GM20000 (cell line): ENCODE data around the gene TMED7.

Experiments used
- DNase-seq: peaks from one replicate; pipeline ENCODE4 v3.0.0; 2012; ENCODE audit warnings: low spot score
- TF ChIP-seq, protein P1 (sequence below): IDR thresholded peaks from 2 replicates; pipeline ENCODE4 v1.5.1; 2012; ENCODE audit warnings: mild to moderate bottlenecking, control low read depth; ENCODE audit errors: extremely low read depth, missing control alignments

The TMED7 gene

DNA sequence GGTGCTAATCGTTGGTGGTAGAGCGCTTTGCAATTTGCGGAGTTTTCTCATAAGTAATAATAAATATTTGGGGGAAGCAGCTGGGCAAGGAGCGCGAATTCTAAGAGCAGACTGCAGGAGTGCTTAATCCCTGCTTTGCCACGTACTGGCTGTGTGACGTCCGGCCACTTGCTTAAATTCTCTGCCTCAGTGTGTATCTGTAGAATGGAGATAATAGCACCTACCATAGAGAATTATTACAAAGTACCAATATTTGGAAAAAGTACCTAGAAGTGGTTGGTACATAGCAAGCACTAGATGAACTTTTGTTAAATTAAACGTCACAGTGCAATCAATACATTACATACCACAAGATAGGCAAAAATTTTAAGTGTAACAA, 598 bp upstream of the TMED7 start:
- TF ChIP-seq, protein P1, sequence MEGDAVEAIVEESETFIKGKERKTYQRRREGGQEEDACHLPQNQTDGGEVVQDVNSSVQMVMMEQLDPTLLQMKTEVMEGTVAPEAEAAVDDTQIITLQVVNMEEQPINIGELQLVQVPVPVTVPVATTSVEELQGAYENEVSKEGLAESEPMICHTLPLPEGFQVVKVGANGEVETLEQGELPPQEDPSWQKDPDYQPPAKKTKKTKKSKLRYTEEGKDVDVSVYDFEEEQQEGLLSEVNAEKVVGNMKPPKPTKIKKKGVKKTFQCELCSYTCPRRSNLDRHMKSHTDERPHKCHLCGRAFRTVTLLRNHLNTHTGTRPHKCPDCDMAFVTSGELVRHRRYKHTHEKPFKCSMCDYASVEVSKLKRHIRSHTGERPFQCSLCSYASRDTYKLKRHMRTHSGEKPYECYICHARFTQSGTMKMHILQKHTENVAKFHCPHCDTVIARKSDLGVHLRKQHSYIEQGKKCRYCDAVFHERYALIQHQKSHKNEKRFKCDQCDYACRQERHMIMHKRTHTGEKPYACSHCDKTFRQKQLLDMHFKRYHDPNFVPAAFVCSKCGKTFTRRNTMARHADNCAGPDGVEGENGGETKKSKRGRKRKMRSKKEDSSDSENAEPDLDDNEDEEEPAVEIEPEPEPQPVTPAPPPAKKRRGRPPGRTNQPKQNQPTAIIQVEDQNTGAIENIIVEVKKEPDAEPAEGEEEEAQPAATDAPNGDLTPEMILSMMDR, result no peak
- DNase-seq, result peak; percentile 28

DNA sequence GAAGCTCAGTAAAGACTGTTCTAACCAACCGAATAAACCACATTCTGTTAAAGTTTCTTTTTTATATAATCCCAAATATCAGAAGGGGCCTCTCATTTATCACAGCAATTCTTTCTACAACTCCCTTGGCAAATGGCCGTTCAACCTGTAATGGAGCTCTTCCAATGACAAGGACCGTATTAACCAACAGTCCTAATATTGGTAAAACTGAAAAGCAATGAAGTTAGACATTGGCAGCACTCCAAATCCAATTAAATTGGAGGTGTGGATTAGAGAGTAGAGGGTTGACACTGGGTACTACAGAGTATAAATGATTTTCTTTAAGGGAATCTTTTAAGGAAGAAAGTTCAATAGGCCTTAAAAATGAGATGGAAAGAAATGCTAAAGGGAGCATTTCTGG, 842 bp downstream of the TMED7 start:
- DNase-seq, result no peak

DNA sequence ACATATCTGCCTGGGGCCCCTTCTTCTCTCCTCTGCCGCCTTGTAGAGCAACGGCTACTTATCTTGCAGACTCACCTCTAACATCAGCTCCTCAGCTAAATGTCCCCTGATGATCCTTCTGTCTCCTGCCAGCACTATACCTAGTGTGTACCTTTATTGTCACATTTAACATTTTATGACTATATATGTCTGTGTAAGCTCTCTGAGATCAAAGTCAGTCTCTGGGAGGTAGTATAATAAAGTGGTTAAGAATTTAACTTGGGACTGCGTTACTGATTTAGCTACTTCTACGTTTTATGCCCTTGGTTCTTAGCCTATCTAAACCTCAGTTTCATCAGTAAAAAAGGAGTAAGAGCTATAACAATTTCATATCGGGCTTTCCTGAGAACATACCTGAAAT, 2.2 kb downstream of the TMED7 start:
- TF ChIP-seq, protein P1, result no peak
- DNase-seq, result no peak

More for the DNA sequence above, 842 bp downstream of the TMED7 start:
- TF ChIP-seq, protein P1, result no peak

DNA sequence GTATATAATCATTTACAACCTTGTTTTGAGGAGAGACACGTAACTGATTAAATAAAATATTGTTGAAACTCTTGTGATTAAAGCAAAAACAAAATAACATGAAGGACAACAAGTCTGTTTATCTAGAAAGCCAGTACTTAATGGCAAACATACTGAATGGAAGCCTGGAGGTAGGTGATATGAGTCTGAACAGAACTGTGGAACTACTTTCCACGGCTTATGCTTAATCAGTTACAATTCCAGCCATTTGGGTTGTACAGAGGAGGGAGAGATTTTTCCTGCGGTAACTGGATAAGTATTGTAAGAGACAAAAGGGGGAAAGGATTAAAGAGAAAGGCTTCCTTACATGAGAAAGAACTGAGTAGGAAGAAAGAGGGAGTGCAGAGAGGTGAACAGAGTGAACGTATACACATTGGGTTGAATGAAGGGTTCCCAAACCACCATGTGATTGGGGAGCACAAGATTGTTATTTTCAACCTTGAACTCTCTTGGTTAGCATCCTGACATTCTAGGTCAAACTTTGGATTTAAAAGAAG, 4.4 kb downstream of the TMED7 start:
- no peak for DNase-seq
- TF ChIP-seq, protein P1, result no peak

DNA sequence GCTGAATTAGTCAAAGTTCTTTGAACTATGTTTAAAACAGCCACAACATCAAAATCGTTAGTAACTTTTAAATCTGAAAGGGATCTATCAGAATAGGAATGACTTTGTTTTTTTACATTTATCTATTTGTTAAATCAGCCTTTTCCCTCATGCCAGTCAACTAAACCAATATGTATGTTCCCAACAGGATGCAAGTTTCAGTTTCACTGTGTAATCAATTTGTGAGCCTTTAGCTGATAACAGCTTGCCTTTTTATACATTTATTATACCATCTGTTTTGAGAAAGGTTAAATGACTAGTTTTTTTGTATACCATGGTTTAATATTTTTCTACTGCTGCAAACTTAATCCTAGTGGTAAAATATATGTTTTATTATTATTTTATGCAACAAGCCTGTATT, 8.9 kb downstream of the TMED7 start:
- TF ChIP-seq, protein P1, result no peak
- DNase-seq, result no peak

DNA sequence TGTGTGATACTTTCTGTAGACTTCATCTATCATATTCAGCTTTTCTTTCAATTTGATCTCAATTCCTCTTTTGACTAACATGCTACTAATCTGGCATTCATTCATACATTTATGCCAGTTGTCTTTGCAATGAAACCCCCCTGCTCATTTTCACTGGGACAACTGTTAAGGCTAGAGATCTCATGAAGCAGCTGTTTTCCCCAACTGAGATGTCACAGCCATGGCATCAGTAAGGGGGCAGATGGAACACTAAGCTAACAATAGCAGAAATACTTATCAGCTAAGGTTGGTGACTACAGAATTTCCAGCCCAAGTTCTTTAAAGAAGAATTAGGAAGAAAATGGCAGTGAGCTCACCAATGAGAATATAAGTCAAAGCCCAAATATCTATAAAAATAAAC, 9.4 kb downstream of the TMED7 start:
- TF ChIP-seq, protein P1, result no peak
- DNase-seq, result no peak

DNA sequence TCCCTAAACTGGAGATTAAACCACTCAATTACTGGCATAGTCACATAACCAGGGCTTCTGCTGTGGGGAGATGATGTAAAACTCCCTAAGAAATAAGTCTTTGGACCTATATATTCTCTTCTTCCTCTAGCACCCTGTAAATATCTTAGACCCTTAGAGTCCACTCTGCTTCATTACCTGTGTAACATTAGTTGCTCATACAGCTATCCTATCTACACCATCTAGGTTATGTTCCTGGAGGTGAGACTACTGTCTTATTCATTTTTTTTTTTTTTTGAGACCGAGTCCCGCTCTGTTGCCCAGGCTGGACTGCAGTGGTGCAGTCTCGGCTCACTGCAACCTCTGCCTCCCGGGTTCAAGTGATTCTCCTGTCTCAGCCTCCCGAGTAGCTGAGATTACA, 14.0 kb downstream of the TMED7 start:
- DNase-seq, result no peak
- TF ChIP-seq, protein P1, result no peak
